AG09319 (cell line): ENCODE data around the gene C5orf15.

Experiments used
- DNase-seq: peaks from one replicate; pipeline ENCODE4 v3.0.0-alpha.2; 2010; ENCODE audit warnings: low read depth; ENCODE audit errors: extremely low read depth
- CTCF ChIP-seq: IDR thresholded peaks from 2 replicates; pipeline ENCODE4 v1.5.1; 2011; ENCODE audit warnings: low read depth, mild to moderate bottlenecking, inconsistent platforms, low read length, moderate library complexity

Gene C5orf15

GRCh38 chr5:133993185-133993936, 24.9 kb upstream of the C5orf15 start:
- no peak for DNase-seq
- TF ChIP-seq CTCF, result no peak

- no peak for DNase-seq
- no peak for TF ChIP-seq CTCF
Observed at GRCh38 chr5:133992429-133993155, 24.2 kb upstream of the C5orf15 start.

GRCh38 chr5:133991171-133991910, 22.9 kb upstream of the C5orf15 start:
- no peak for DNase-seq

GRCh38 chr5:133990396-133990795, 22.0 kb upstream of the C5orf15 start:
- TF ChIP-seq CTCF, result no peak
- no peak for DNase-seq

More at GRCh38 chr5:133991171-133991910, 22.9 kb upstream of the C5orf15 start:
- TF ChIP-seq CTCF, result no peak

- no peak for TF ChIP-seq CTCF
- DNase-seq, result no peak
Observed at GRCh38 chr5:133985540-133986180, 17.2 kb upstream of the C5orf15 start.

GRCh38 chr5:133983674-133984073, 15.2 kb upstream of the C5orf15 start:
- no peak for DNase-seq
- TF ChIP-seq CTCF, result no peak
